H1 (cell line): Measurements from ENCODE around the gene NXT1. TPM values are rescaled to one million over a fixed set of nuclear protein-coding genes. Genes with fewer than 3 reads are reported as not detected.
A peak's percentile ranks its signal among the peaks of the same experiment; 100 is the strongest.

Source experiments
- CBX8 ChIP-seq: fragments of 300-800, 300-1000 bp; sonication (generic); IDR thresholded peaks from 2 replicates; pipeline ENCODE4 v1.7.1; 2016; ENCODE audit warnings: low read depth, low read length, borderline replicate concordance
- CHD2 ChIP-seq: IDR thresholded peaks from 2 replicates; pipeline ENCODE4 v1.6.1; 2012; ENCODE audit warnings: low read length, improper control_type of control experiment
- CTBP2 ChIP-seq: IDR thresholded peaks from 2 replicates; pipeline ENCODE4 v1.7.0; 2011; ENCODE audit warnings: borderline replicate concordance, mild to moderate bottlenecking, moderate library complexity, mixed read lengths, low read length; ENCODE audit not compliant: insufficient read depth, insufficient read length
- EZH2 ChIP-seq: fragments of 200-600 bp; sonication (generic); IDR thresholded peaks from 2 replicates; pipeline ENCODE4 v1.7.1; 2012; ENCODE audit warnings: low read depth, mild to moderate bottlenecking, moderate library complexity, low read length, inconsistent platforms; ENCODE audit not compliant: severe bottlenecking
- KDM4A ChIP-seq: IDR thresholded peaks from one replicate; pipeline ENCODE4 v1.7.1; 2012; ENCODE audit warnings: low read depth, mild to moderate bottlenecking, moderate library complexity, low read length, inconsistent platforms; ENCODE audit not compliant: severe bottlenecking
- POLR2A ChIP-seq, 2 experiments: IDR thresholded peaks; 1 replicate in 1 of 2; 2 replicates in 1 of 2; pipeline ENCODE4 v1.6.1; 2011; ENCODE audit warnings: low read depth in 2 of 2, low read length in 2 of 2, mild to moderate bottlenecking in 2 of 2; ENCODE audit errors: control extremely low read depth in 1 of 2
- POLR2AphosphoS5 ChIP-seq: IDR thresholded peaks from 2 replicates; pipeline ENCODE4 v1.6.1; 2011; ENCODE audit warnings: low read depth, low read length
- POU5F1 ChIP-seq: IDR thresholded peaks from 2 replicates; pipeline ENCODE4 v1.6.1; 2011; ENCODE audit warnings: low read depth, mild to moderate bottlenecking, low read length, moderate library complexity
- SAP30 ChIP-seq: fragments of 300-600 bp; sonication (generic); IDR thresholded peaks from 2 replicates; pipeline ENCODE4 v1.7.1; 2012; ENCODE audit warnings: low read length, moderate library complexity, mild to moderate bottlenecking, inconsistent platforms; ENCODE audit not compliant: insufficient read depth, insufficient replicate concordance
- SIN3A ChIP-seq, 2 experiments: IDR thresholded peaks in 1 of 2; conservative IDR thresholded peaks in 1 of 2; 2 replicates each; pipeline ENCODE4 v1.6.1; 2011 to 2012; ENCODE audit warnings: low read length in 2 of 2, improper control_type of control experiment in 1 of 2, low read depth in 1 of 2, mild to moderate bottlenecking in 1 of 2
- SP2 ChIP-seq: IDR thresholded peaks from 2 replicates; pipeline ENCODE4 v1.6.1; 2012; ENCODE audit warnings: mild to moderate bottlenecking, low read length, inconsistent platforms
- SRF ChIP-seq: IDR thresholded peaks from 2 replicates; pipeline ENCODE4 v1.6.1; 2011; ENCODE audit warnings: mild to moderate bottlenecking, low read depth, low read length, moderate library complexity
- TCF12 ChIP-seq: IDR thresholded peaks from 2 replicates; pipeline ENCODE4 v1.6.1; 2011; ENCODE audit warnings: low read depth, mild to moderate bottlenecking, low read length
- ZNF274 ChIP-seq: IDR thresholded peaks from 2 replicates; pipeline ENCODE4 v1.7.0; 2012; ENCODE audit warnings: low read length, borderline replicate concordance; ENCODE audit errors: extremely low read depth
- polyA plus RNA-seq, 7 experiments: library from polyadenylated mRNA; depleted of rRNA in 3 of 7; stranded (reverse) in 5 of 7; unstranded in 2 of 7; fragments of >200 nt in 5 of 7; fragments of 200-250 nt in 2 of 7; gene quantifications; 1 replicate in 5 of 7; 2 replicates in 1 of 7; 4 replicates in 1 of 7; pipeline versions ENCODE4 v1.2.1 to v1.2.3, GENCODE V29; 2011 to 2013; ENCODE audit warnings: missing spikeins in 2 of 7, mixed read lengths in 2 of 7
- total RNA-seq: library from RNA; stranded (reverse); fragmentation: NEBNext Ultra II Directional; extraction: Animal tissue kit (Norgen Biotek cat#: 25700); gene quantifications from 2 replicates; pipeline ENCODE4 v1.2.1, GENCODE V29; 2021

NXT1 gene
- total and polyA plus RNA-seq, 2 of the 8 experiments (the other 6 are each of a cell fraction or from before 2014, with no cell fraction given), result 23.1 to 26.5 TPM

DNA sequence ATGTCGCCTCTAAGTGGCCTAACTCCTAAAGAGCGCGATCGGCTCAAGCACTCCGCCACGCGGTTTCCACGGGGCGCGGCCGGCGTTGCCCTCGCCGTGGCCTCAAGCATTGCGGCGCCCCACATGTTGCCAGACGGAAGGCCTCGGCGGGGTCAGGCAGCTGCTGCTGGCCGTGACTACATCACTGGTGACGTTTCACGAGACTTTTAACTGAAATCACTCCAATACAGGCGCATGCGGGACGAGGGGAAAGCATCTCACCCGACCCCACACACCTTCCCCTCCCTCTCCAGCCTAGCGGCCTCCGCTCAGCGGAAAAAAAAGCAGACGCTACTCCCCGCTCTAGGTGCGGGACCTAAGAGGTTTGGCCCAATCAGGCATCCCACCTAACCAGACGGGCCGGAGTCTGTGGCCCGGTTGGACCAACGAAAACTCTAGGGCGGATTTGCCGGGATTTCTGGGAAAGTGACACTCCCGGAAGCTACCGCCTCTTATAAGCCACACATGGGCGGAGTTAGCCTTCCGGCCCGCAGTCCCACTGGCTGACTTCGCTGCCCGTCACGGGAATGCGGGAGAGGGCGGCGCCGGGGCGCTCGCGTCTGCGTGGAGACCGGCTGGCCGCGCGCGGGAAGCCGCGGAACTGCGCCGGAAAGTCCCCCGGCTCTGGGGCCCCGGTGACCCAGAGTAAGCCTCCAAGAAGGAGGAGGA, at the start of gene NXT1 (continued):
- TF ChIP-seq POLR2AphosphoS5 (peak; percentile 27; the same call in 1 of the 2 replicates), POLR2A (IDR thresholded peaks at IDR 0.05; ENCODE audit: control extremely low read depth in 1 of 2, low read depth in 2 of 2, low read length in 2 of 2) (peak in 1 of 2 experiments; percentile 73; a peak in 1 of 3 replicates), SIN3A (conservative IDR thresholded peaks at IDR 0.05 in 1 of 2, IDR thresholded peaks at IDR 0.05 in 1 of 2; ENCODE audit: low read depth in 1 of 2, low read length in 2 of 2) (no peak; a peak in 1 of 4 replicates), SAP30 (no peak), POU5F1 (no peak), SRF (0 out of 2 replicates have a peak, but pooled peaks have one; percentile 18), KDM4A (peak; percentile 86), TCF12 (no peak), ZNF274 (no peak), SP2 (peak; percentile 51; the same call in 1 of the 2 replicates), EZH2 (no peak), CTBP2 (no peak), CHD2 (peak; percentile 75), CBX8 (no peak)
